SK-N-SH (cell line): Measurements from ENCODE around the gene GLRA1. TPM values are rescaled to one million over a fixed set of nuclear protein-coding genes. Genes with fewer than 3 reads are reported as not detected.
"Not testable (repeated sequence)": the region's sequence is repeated elsewhere in the genome, so short reads cannot be mapped to it uniquely, and the experiment has no call there.

Source experiments
- CTCF ChIA-PET: fragments of 300-600, 350-600 bp; formaldehyde crosslinking; extraction: SDS; loops from one replicate; lab custom pipeline; 2021; lab: Yijun Ruan, JAX
- POLR2A ChIA-PET: fragments of 350-600 bp; sonication (Branson Sonifier 250); formaldehyde crosslinking; extraction: SDS; loops from one replicate; lab custom pipeline; 2020; ENCODE audit warnings: antibody characterized with exemption, inconsistent platforms; lab: Yijun Ruan, JAX
- DNase-seq: peaks from one replicate; pipeline ENCODE4 v3.0.0; 2012
- H2AFZ ChIP-seq: fragments of 200-600 bp; sonication (generic); 2 replicates; pipeline ENCODE4 v1.8.1; 2016; ENCODE audit warnings: antibody characterized with exemption, mild to moderate bottlenecking, low read depth
- H3F3A ChIP-seq: fragments of 200-600 bp; sonication (generic); replicated peaks from 2 replicates; pipeline ENCODE3; 2016; ENCODE audit warnings: antibody characterized with exemption, mild to moderate bottlenecking; ENCODE audit not compliant: insufficient read depth
- H3K27ac ChIP-seq, 2 experiments: fragments of 200-500 bp in 1 of 2; fragments of 200-600 bp in 1 of 2; sonication (Bioruptor generic) in 1 of 2; sonication (generic), shearing (Covaris generic) in 1 of 2; 2 replicates each; pipeline versions ENCODE4 v1.5.1 to v1.6.1; 2014 to 2016; ENCODE audit warnings: low read depth in 2 of 2, inconsistent platforms in 1 of 2, low read length in 1 of 2, mild to moderate bottlenecking in 1 of 2, mixed read lengths in 1 of 2
- H3K27me3 ChIP-seq: fragments of 200-600 bp; sonication (generic), shearing (Covaris generic); 2 replicates; pipeline ENCODE4 v1.6.1; 2016; ENCODE audit warnings: mixed run types; ENCODE audit not compliant: insufficient read depth
- H3K36me3 ChIP-seq, 2 experiments: fragments of 200-500 bp in 1 of 2; fragments of 200-600 bp in 1 of 2; sonication (Bioruptor generic) in 1 of 2; sonication (generic) in 1 of 2; replicated peaks in 1 of 2; 2 replicates each; pipeline versions ENCODE3 to v1.5.1; 2014 to 2016; ENCODE audit warnings: low read length in 1 of 2, mild to moderate bottlenecking in 1 of 2; ENCODE audit not compliant: insufficient read depth in 2 of 2, control insufficient read depth in 1 of 2
- H3K4me1 ChIP-seq, 2 experiments: fragments of 200-500 bp in 1 of 2; fragments of 200-600 bp in 1 of 2; sonication (Bioruptor generic) in 1 of 2; sonication (generic), shearing (Covaris generic) in 1 of 2; 2 replicates each; pipeline versions ENCODE4 v1.5.1 to v1.6.1; 2014 to 2016; ENCODE audit warnings: low read depth in 1 of 2, low read length in 1 of 2, mixed run types in 1 of 2; ENCODE audit not compliant: insufficient read depth in 2 of 2, control insufficient read depth in 1 of 2
- H3K4me2 ChIP-seq: fragments of 200-600 bp; sonication (generic), shearing (Covaris generic); 2 replicates; pipeline ENCODE4 v1.6.1; 2017; ENCODE audit warnings: mixed run types
- H3K4me3 ChIP-seq, 2 experiments: fragments of 200-500 bp in 1 of 2; fragments of 200-600 bp in 1 of 2; sonication (Bioruptor generic) in 1 of 2; sonication (generic), shearing (Covaris generic) in 1 of 2; 2 replicates each; pipeline versions ENCODE4 v1.5.1 to v1.8.1; 2014 to 2016; ENCODE audit warnings: low read depth in 2 of 2, inconsistent platforms in 1 of 2, low read length in 1 of 2, mild to moderate bottlenecking in 1 of 2, mixed read lengths in 1 of 2, moderate library complexity in 1 of 2
- H3K79me2 ChIP-seq: fragments of 200-600 bp; sonication (generic); 2 replicates; pipeline ENCODE4 v1.8.1; 2017; ENCODE audit warnings: mild to moderate bottlenecking; ENCODE audit not compliant: insufficient read depth
- H3K9ac ChIP-seq: fragments of 200-600 bp; sonication (generic); 2 replicates; pipeline ENCODE4 v1.6.1; 2017; ENCODE audit warnings: mixed run types
- H3K9me2 ChIP-seq: fragments of 200-600 bp; sonication (generic); 2 replicates; pipeline ENCODE4 v1.6.1; 2017; ENCODE audit warnings: mixed run types
- H3K9me3 ChIP-seq: fragments of 200-600 bp; sonication (generic); 2 replicates; pipeline ENCODE4 v1.6.1; 2017; ENCODE audit warnings: mixed run types, mild to moderate bottlenecking, moderate library complexity
- H4K20me1 ChIP-seq: fragments of 200-600 bp; sonication (generic); 2 replicates; pipeline ENCODE4 v1.6.1; 2017; ENCODE audit warnings: mild to moderate bottlenecking, mixed run types; ENCODE audit not compliant: insufficient read depth
- ELF1 ChIP-seq: IDR thresholded peaks from 2 replicates; pipeline ENCODE4 v1.4.0; 2012
- EZH2phosphoT487 ChIP-seq: fragments of 200-600 bp; sonication (generic); IDR thresholded peaks from 2 replicates; pipeline ENCODE4 v1.6.1; 2017; ENCODE audit warnings: low read depth, mixed run types, mild to moderate bottlenecking, antibody characterized with exemption, moderate library complexity, borderline replicate concordance
- FOSL2 ChIP-seq: IDR thresholded peaks from 2 replicates; pipeline ENCODE4 v1.4.0; 2012; ENCODE audit warnings: low read depth, mild to moderate bottlenecking, moderate library complexity, borderline replicate concordance
- GATA2 ChIP-seq: sonication (generic); formaldehyde crosslinking; IDR thresholded peaks from 2 replicates; pipeline ENCODE4 v1.5.0; 2020; ENCODE audit warnings: mild to moderate bottlenecking, missing genetic modification reagents
- RAD21 ChIP-seq: IDR thresholded peaks from 2 replicates; pipeline ENCODE4 v1.6.1; 2012; ENCODE audit warnings: mild to moderate bottlenecking, low read length
- SMC3 ChIP-seq: IDR thresholded peaks from 2 replicates; pipeline ENCODE4 v1.6.1; 2012; ENCODE audit warnings: low read depth, low read length, improper control_type of control experiment
- YY1 ChIP-seq: IDR thresholded peaks from 2 replicates; pipeline ENCODE4 v1.4.0; 2012; ENCODE audit warnings: low read depth, mild to moderate bottlenecking
- WGBS: methylation state at CpG from one replicate; pipeline ENCODE4 v1.1.6; 2017; ENCODE audit warnings: low lambda C conversion rate; 5-methylcytosine and 5-hydroxymethylcytosine counted together
- polyA plus RNA-seq, 3 experiments: library from polyadenylated mRNA; depleted of rRNA; stranded (reverse); fragments of >200 nt; gene quantifications; 2 replicates each; pipeline ENCODE4 v1.2.3, GENCODE V29; 2012
- TF ChIP-seq, protein P1 (sequence below): IDR thresholded peaks from 2 replicates; pipeline ENCODE4 v1.4.0; 2012; ENCODE audit warnings: low read depth, borderline replicate concordance
- TF ChIP-seq, protein P2 (sequence below): fragments of 200-600 bp; sonication (generic); IDR thresholded peaks from 2 replicates; pipeline ENCODE4 v1.6.1; 2017; ENCODE audit warnings: antibody characterized with exemption, mild to moderate bottlenecking, moderate library complexity
- TF ChIP-seq, protein P3 (sequence below): IDR thresholded peaks from 2 replicates; pipeline ENCODE4 v1.4.0; 2012; ENCODE audit warnings: low read depth, borderline replicate concordance
- TF ChIP-seq, protein P4 (sequence below): IDR thresholded peaks from 2 replicates; pipeline ENCODE4; 2012

Gene GLRA1
- polyA plus RNA-seq, 1 of the 3 experiments (the other 2 are of a cell fraction), result not detected

DNA sequence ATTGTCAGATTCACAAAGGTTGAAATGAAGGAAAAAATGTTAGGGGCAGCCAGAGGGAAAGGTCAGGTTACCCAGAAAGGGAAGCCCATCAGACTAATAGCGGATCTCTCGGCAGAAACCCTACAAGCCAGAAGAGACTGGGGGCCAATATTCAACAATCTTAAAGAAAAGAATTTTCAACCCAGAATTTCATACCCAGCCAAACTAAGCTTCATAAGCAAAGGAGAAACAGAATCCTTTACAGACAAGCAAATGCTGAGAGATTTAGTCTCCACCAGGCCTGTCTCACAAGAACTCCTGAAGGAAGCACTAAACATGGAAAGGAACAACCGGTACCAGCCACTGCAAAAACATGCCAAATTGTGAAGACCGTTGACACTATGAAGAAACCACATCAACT lies 91.8 kb downstream of the GLRA1 start:
- H3K27me3 ChIP-seq, H3K4me3 ChIP-seq, H3K4me1 ChIP-seq, H3K79me2 ChIP-seq, DNase-seq, H3F3A ChIP-seq, H3K9ac ChIP-seq, H3K36me3 ChIP-seq, H4K20me1 ChIP-seq, POLR2A ChIA-PET, H2AFZ ChIP-seq, H3K27ac ChIP-seq, H3K9me2 ChIP-seq, H3K4me2 ChIP-seq: not testable (repeated sequence)
- CTCF ChIA-PET, result interaction anchor here (1.3 kb wide), 1 partner anchor 310 kb away, joined by 4 read pairs; no protein-coding TSS in a partner anchor
- WGBS, result 94% methylated on average over 4 of the region's 4 CpGs
- H3K9me3 ChIP-seq, result peaks cover 12% of the 10 kb centered on the region; the same call in 1 of the 2 replicates

DNA sequence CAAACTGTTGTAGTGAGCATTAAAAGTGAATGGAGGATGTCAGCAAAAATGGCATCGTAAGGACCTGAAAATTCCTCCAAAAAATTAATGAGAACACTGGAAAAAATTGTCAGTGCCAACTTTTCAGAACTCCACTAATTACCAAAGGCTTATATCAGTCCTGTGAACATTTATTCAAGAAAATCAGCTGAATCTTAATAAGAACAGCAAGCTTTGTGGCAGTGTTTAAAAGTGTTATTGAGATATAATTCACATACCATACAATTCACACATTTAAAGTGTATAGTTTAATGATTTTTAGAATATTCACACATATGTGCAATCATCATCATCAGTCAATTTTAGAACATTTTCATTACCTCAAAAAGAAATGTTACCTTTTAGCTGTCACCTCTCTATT lies 95.3 kb downstream of the GLRA1 start:
- Histone ChIP-seq H3K4me2 (no peak overlapping the region), H3K9ac (no peak overlapping the region), H3K36me3 (peaks cover 3 to 8% of the 10 kb centered on the region in 2 experiments), H3K4me3 (no peak overlapping the region), H3F3A (no peaks in the 10 kb centered on the region), H3K79me2 (no peaks in the 10 kb centered on the region), H3K27me3 (no peaks in the 10 kb centered on the region), H3K9me3 (peaks cover 11% of the 10 kb centered on the region; the same call in 1 of the 2 replicates), H3K4me1 (peaks cover 0 to 3% of the 10 kb centered on the region in 2 experiments; a peak in 1 of 4 replicates), H3K27ac (no peak overlapping the region), H2AFZ (no peak overlapping the region), H3K9me2 (no peaks in the 10 kb centered on the region), H4K20me1 (no peaks in the 10 kb centered on the region)
- DNase-seq, result no peak
- 97% methylated on average over 1 of the region's 1 CpG for WGBS
- POLR2A ChIA-PET, result no interaction called here
- TF ChIP-seq FOSL2, result no peak
- CTCF ChIA-PET, result interaction anchor here (0.7 to 7.5 kb wide), 3 partner anchors 12 to 315 kb away, joined by 3 to 158 read pairs (median 3); no protein-coding TSS in a partner anchor

DNA sequence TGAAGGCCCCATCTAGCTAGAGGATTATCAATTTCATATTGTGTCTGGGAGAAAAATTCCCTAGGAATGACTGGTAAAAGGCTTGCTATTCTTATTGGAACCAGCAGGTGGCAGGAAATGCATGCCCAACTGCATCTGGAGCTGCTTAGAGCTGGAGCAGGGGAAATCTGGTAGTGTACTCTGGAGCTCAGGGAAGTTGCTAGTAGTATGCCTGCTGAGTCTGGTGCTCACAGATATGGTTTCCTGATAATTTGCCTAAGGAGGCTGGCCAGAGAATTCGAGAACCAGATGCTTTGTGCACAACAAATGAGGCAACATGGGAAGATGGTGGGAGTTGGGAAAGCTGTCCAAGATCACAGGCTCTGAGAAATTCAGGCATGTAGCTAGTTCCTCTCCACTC lies 99.2 kb downstream of the GLRA1 start:
- 0% methylated on average over 1 of the region's 1 CpG for WGBS
- H3K79me2 ChIP-seq, result no peaks in the 10 kb centered on the region
- H3K27me3 ChIP-seq, result no peaks in the 10 kb centered on the region
- peak; percentile 64 for DNase-seq
- no peak overlapping the region for H3K4me2 ChIP-seq
- POLR2A ChIA-PET, result interaction anchor here (0.6 to 0.9 kb wide), 2 partner anchors 173 to 317 kb away, joined by 3 to 5 read pairs; no protein-coding TSS in a partner anchor
- no peaks in the 10 kb centered on the region for H4K20me1 ChIP-seq
- H3K36me3 ChIP-seq, result peaks cover 5 to 8% of the 10 kb centered on the region in 2 experiments
- peak; percentile 32; the same call in 1 of the 2 replicates for TF ChIP-seq GATA2 (CRISPR knock-in tag)
- TF ChIP-seq, protein P1, sequence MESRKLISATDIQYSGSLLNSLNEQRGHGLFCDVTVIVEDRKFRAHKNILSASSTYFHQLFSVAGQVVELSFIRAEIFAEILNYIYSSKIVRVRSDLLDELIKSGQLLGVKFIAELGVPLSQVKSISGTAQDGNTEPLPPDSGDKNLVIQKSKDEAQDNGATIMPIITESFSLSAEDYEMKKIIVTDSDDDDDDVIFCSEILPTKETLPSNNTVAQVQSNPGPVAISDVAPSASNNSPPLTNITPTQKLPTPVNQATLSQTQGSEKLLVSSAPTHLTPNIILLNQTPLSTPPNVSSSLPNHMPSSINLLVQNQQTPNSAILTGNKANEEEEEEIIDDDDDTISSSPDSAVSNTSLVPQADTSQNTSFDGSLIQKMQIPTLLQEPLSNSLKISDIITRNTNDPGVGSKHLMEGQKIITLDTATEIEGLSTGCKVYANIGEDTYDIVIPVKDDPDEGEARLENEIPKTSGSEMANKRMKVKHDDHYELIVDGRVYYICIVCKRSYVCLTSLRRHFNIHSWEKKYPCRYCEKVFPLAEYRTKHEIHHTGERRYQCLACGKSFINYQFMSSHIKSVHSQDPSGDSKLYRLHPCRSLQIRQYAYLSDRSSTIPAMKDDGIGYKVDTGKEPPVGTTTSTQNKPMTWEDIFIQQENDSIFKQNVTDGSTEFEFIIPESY, result no peak
- no peak for TF ChIP-seq YY1
- TF ChIP-seq SMC3, result peak; percentile 89
- no peak for TF ChIP-seq EZH2phosphoT487
- no peak for TF ChIP-seq FOSL2
- TF ChIP-seq, protein P2, sequence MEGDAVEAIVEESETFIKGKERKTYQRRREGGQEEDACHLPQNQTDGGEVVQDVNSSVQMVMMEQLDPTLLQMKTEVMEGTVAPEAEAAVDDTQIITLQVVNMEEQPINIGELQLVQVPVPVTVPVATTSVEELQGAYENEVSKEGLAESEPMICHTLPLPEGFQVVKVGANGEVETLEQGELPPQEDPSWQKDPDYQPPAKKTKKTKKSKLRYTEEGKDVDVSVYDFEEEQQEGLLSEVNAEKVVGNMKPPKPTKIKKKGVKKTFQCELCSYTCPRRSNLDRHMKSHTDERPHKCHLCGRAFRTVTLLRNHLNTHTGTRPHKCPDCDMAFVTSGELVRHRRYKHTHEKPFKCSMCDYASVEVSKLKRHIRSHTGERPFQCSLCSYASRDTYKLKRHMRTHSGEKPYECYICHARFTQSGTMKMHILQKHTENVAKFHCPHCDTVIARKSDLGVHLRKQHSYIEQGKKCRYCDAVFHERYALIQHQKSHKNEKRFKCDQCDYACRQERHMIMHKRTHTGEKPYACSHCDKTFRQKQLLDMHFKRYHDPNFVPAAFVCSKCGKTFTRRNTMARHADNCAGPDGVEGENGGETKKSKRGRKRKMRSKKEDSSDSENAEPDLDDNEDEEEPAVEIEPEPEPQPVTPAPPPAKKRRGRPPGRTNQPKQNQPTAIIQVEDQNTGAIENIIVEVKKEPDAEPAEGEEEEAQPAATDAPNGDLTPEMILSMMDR, result peak; percentile 91
- TF ChIP-seq, protein P3, sequence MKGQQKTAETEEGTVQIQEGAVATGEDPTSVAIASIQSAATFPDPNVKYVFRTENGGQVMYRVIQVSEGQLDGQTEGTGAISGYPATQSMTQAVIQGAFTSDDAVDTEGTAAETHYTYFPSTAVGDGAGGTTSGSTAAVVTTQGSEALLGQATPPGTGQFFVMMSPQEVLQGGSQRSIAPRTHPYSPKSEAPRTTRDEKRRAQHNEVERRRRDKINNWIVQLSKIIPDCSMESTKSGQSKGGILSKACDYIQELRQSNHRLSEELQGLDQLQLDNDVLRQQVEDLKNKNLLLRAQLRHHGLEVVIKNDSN, result no peak
- TF ChIP-seq, protein P4, sequence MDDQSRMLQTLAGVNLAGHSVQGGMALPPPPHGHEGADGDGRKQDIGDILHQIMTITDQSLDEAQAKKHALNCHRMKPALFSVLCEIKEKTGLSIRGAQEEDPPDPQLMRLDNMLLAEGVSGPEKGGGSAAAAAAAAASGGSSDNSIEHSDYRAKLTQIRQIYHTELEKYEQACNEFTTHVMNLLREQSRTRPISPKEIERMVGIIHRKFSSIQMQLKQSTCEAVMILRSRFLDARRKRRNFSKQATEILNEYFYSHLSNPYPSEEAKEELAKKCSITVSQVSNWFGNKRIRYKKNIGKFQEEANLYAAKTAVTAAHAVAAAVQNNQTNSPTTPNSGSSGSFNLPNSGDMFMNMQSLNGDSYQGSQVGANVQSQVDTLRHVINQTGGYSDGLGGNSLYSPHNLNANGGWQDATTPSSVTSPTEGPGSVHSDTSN, result no peak
- TF ChIP-seq RAD21, result peak; percentile 98
- no peak for TF ChIP-seq ELF1
- TF ChIP-seq, all 33 proteins: peak for 4
- Histone ChIP-seq H3K4me3 (no peak overlapping the region), H3K4me1 (peaks cover 0 to 3% of the 10 kb centered on the region in 2 experiments; a peak in 1 of 4 replicates), H3K27ac (no peak overlapping the region; a peak in 1 of 4 replicates), H3F3A (no peaks in the 10 kb centered on the region), H2AFZ (no peak overlapping the region), H3K9me2 (no peaks in the 10 kb centered on the region), H3K9ac (no peak overlapping the region), H3K9me3 (no peaks in the 10 kb centered on the region)
- CTCF ChIA-PET, result interaction anchor here (0.6 to 7.5 kb wide), 30 partner anchors 10 to 689 kb away, joined by 3 to 158 read pairs (median 4); partner anchors contain the start of gene GLRA1
